Adrenal gland (tissue), 5 donors: ENCODE measurements around the gene CGB3.
"Not testable (repeated sequence)": the region's sequence is repeated elsewhere in the genome, so short reads cannot be mapped to it uniquely, and the experiment has no call there.

Experiments
- POLR2A ChIP-seq, 2 donors: fragments of 450-650 bp; IDR thresholded peaks; one replicate each; pipeline ENCODE4 v1.6.1; 2017; ENCODE audit warnings: antibody characterized with exemption in 2 of 2, mild to moderate bottlenecking in 2 of 2, moderate library complexity in 1 of 2
- TF ChIP-seq, protein P1 (sequence below), 6 experiments: fragments of 450-650 bp in 4 of 6; fragments of 200-600 bp in 2 of 6; sonication (generic) in 1 of 6; IDR thresholded peaks; 1 replicate in 5 of 6; 2 replicates in 1 of 6; pipeline versions ENCODE4 v1.5.1 to v1.8.0; 2016 to 2021; ENCODE audit warnings: antibody characterized with exemption in 6 of 6, mild to moderate bottlenecking in 2 of 6, moderate library complexity in 1 of 6
- donor health status: DM: no; HTN: no; CAD: no.

DNA sequence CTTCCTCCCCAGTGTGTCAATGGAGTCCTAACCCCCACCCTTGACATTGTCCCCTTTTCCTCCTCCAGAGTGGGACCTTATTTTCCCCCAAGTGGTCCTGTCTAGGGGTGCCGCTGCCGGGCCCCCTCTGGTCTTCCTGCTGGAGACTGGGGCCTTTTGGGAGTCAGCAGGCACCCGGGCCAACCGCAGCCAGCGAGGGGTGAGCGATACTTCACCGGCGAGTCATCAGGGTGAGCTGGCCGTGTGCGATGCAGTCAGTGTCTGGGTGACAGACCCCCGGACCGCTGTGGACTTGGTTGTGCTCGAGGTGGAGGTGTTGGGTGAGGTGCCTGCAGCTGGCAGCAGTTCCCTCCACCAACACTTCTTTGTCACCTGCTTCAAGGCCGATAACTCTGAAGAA is 5.6 kb upstream of the CGB3 start:
- TF ChIP-seq, protein P1, sequence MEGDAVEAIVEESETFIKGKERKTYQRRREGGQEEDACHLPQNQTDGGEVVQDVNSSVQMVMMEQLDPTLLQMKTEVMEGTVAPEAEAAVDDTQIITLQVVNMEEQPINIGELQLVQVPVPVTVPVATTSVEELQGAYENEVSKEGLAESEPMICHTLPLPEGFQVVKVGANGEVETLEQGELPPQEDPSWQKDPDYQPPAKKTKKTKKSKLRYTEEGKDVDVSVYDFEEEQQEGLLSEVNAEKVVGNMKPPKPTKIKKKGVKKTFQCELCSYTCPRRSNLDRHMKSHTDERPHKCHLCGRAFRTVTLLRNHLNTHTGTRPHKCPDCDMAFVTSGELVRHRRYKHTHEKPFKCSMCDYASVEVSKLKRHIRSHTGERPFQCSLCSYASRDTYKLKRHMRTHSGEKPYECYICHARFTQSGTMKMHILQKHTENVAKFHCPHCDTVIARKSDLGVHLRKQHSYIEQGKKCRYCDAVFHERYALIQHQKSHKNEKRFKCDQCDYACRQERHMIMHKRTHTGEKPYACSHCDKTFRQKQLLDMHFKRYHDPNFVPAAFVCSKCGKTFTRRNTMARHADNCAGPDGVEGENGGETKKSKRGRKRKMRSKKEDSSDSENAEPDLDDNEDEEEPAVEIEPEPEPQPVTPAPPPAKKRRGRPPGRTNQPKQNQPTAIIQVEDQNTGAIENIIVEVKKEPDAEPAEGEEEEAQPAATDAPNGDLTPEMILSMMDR (IDR thresholded peaks at IDR 0.05) = not testable (repeated sequence)
- TF ChIP-seq POLR2A (IDR thresholded peaks at IDR 0.05) = not testable (repeated sequence)
